Thoracic aorta (tissue), 2 donors: ENCODE measurements around the gene IGFL4. TPM values are rescaled to one million over a fixed set of nuclear protein-coding genes. Genes with fewer than 3 reads are reported as not detected.

Source experiments
- ATAC-seq: fragments of 150-250 bp; one replicate; pipeline ENCODE4 v1.8.0; 2017; ENCODE audit warnings: low read depth; ENCODE audit not compliant: insufficient number of reproducible peaks, low FRiP score
- DNase-seq: peaks from one replicate; pipeline ENCODE4 v3.0.0-alpha.2; 2020; ENCODE audit warnings: low spot score
- H3K27ac ChIP-seq, 2 donors: fragments of 200-600 bp; sonication (generic); 1 replicate in 1 of 2; 2 replicates in 1 of 2; pipeline ENCODE4 v1.5.1; 2016; ENCODE audit warnings: mild to moderate bottlenecking in 2 of 2, moderate library complexity in 2 of 2
- H3K27me3 ChIP-seq: fragments of 200-600 bp; sonication (generic); replicated peaks from 2 replicates; pipeline ENCODE4 v1.6.0; 2016; ENCODE audit warnings: mild to moderate bottlenecking; ENCODE audit not compliant: insufficient read depth
- H3K36me3 ChIP-seq: fragments of 200-600 bp; sonication (generic); one replicate; pipeline ENCODE4 v1.5.1; 2016
- H3K4me1 ChIP-seq, 2 donors: fragments of 200-600 bp; sonication (generic); 1 replicate in 1 of 2; 2 replicates in 1 of 2; pipeline versions ENCODE4 v1.5.1 to v1.6.0; 2016; ENCODE audit warnings: low read depth in 2 of 2, mild to moderate bottlenecking in 1 of 2; ENCODE audit not compliant: control insufficient read depth in 1 of 2
- H3K4me3 ChIP-seq: fragments of 200-600 bp; sonication (generic); 2 replicates; pipeline ENCODE4 v1.5.1; 2016; ENCODE audit warnings: mild to moderate bottlenecking
- H3K9me3 ChIP-seq: fragments of 200-600 bp; sonication (generic); 2 replicates; pipeline ENCODE4 v1.5.1; 2016
- total RNA-seq, 2 donors: library from RNA; depleted of rRNA; stranded (reverse); fragments of >200 nt; gene quantifications; one replicate each; pipeline versions ENCODE4 v1.1.0 to v1.2.3, GENCODE V29; 2016
- TF ChIP-seq, protein P1 (sequence below): fragments of 200-600 bp; sonication (generic); IDR thresholded peaks from one replicate; pipeline ENCODE4 v1.5.1; 2019; ENCODE audit warnings: antibody characterized with exemption

Gene IGFL4
- total RNA-seq, 2 donors from 2014 or later = not detected

DNA sequence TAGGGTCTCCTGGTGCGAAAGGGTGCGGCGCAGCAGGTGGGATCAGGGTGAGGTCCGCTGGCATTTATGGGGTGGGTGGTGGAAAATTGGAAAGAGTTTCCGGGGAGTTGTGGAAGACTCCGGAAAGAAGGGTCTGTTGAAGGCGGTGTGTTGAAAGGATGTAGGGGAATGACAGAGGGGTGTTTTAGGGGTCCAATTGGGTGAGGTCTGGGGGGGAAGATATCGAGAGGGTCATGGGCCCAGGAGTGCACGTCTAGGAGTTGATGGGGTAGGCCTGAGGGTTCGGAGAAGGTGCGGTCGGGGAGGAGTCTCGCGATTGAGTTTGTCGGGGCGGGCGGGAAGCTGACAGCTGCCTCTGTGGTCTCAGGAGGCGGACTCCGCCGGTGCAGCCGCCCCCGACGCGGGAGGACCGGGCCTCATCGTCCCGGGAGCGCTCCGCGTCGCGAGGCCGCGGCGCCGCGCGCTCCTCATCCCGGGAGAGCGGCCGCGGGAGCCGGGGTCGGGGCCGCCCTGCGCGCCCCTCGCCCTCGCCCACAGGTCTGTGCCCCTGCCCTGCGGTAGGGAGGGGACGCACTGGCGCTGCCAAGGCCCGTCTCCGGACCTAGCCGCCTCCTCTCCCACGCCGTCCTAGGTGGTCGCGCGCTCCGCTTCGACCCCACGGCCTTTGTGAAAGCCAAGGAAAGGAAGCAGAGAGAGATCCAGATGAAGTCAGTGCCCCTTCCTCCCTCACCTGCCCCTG lies 24.9 kb downstream of the IGFL4 start:
- DNase-seq (no peak), ATAC-seq (no peak)
- Histone ChIP-seq H3K27me3 (peaks cover 7% of the 10 kb centered on the region), H3K36me3 (no peaks in the 10 kb centered on the region), H3K4me3 (peak overlapping the region; percentile 98), H3K9me3 (no peaks in the 10 kb centered on the region), H3K27ac (no peak overlapping the region), H3K4me1 (peaks cover 19 to 22% of the 10 kb centered on the region in 2 donors)
- TF ChIP-seq, protein P1, sequence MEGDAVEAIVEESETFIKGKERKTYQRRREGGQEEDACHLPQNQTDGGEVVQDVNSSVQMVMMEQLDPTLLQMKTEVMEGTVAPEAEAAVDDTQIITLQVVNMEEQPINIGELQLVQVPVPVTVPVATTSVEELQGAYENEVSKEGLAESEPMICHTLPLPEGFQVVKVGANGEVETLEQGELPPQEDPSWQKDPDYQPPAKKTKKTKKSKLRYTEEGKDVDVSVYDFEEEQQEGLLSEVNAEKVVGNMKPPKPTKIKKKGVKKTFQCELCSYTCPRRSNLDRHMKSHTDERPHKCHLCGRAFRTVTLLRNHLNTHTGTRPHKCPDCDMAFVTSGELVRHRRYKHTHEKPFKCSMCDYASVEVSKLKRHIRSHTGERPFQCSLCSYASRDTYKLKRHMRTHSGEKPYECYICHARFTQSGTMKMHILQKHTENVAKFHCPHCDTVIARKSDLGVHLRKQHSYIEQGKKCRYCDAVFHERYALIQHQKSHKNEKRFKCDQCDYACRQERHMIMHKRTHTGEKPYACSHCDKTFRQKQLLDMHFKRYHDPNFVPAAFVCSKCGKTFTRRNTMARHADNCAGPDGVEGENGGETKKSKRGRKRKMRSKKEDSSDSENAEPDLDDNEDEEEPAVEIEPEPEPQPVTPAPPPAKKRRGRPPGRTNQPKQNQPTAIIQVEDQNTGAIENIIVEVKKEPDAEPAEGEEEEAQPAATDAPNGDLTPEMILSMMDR = no peak

DNA sequence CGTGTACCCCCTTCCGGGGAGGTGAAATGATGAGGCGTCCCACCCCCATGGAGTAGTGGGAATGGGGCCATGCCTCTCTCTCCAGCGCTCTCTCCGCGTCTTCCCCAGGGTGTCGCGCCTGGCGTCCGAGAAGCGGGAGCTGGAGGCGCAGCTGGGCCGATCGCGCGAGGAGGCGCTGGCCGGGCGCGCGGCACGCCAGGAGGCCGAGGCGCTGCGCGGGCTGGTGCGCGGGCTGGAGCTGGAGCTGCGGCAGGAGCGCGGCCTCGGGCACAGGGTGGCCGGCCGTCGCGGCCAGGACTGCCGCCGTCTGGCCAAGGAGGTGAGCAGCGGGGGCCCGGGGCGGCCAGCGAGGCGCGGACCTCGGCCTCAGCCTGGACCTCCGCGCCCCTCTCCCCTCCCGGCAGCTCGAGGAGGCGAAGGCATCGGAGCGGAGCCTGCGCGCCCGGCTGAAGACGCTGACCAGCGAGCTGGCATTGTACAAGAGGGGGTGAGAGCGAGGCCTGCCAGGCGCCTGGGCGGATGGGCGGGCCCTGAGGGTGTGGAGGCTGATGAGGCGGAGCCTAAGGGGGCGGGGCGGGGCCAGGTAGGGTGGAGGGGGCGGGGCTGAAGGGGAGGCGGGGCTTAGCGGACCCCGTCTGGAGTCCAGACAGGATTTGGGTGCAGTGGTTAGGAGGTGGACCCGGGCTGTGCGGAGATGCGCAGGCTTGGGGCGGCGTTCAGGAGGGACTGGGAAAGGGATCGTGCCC lies 25.7 kb downstream of the IGFL4 start:
- H3K4me1 ChIP-seq = peaks cover 19 to 22% of the 10 kb centered on the region in 2 donors
- H3K9me3 ChIP-seq = no peaks in the 10 kb centered on the region
- H3K27me3 ChIP-seq = peaks cover 7% of the 10 kb centered on the region
- DNase-seq (no peak), ATAC-seq (no peak)
- peak overlapping the region; percentile 98 for H3K4me3 ChIP-seq
- H3K36me3 ChIP-seq = no peaks in the 10 kb centered on the region
- TF ChIP-seq, protein P1 = no peak
- H3K27ac ChIP-seq = no peak overlapping the region

DNA sequence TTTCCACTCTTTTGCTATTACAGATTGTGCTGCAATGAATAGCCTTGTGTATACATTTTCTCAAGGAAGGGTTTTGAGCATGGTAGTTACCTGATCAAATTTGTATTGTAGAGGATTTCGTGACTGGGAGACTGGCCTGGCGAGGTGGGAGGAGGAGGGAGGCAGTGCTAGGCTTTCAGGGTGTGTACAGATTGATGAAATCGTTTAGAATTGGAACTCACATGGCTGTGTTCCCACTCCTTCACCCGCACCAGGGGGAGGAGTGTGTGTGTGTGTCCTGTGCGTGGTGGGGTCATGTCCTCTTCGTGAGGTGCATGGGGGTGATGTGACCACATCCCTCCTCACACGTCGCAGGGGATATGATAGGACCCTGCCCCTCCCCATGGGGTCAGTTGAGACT lies 26.3 kb downstream of the IGFL4 start:
- Histone ChIP-seq H3K4me1 (peaks cover 19 to 22% of the 10 kb centered on the region in 2 donors), H3K27ac (no peak overlapping the region), H3K9me3 (no peaks in the 10 kb centered on the region), H3K36me3 (no peaks in the 10 kb centered on the region), H3K27me3 (peaks cover 7% of the 10 kb centered on the region), H3K4me3 (no peak overlapping the region)
- TF ChIP-seq, protein P1 = no peak
- DNase-seq (no peak), ATAC-seq (no peak)

DNA sequence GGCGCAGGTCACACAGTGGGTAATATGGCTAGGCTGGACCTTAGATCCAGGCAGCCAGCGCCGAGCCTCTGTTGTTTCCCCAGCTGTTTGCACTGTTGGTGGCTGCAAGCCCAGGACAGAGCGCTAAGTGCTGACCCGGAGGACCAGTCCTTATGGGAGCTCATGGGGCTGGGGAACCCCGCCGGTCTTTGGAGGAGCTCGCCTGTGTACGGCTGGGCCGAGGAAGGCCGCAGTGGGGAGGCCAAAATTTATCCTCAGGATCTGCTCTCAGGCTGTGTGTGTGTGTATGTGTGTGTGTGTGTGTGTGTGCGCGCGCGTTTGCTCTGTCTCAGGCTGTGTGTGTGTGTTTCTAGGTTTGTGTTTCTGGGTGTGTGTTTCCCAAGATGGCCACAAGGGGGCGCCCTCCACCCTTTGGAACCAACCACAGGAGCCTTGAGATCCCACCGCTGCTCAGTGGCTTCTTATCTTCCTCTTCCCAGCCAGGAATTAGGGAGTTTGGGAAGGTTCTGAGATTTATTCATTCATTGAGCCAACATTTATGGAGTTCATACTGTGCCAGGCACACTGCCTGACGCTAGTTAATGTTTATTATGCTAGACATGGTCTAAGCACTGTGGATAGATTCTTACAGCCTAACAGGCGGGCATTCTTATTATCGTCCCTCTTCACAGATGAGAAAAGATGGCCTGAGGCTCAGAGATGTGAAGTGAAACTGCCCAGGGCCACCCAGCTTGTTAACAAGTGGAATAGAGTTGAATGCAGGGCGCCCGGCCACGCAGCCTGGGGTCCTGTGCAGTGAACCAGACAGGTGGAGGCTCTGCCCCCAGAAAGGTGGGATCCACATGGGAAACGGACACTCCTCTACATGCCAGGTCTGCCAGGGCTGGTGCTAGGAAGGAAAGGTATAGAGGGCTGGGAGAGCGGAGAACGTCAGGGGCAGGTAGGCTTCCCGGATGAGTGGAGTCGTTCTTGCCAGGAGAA lies 31.0 kb downstream of the IGFL4 start:
- Histone ChIP-seq H3K9me3 (no peaks in the 10 kb centered on the region), H3K36me3 (peaks cover 4% of the 10 kb centered on the region), H3K4me3 (no peak overlapping the region), H3K27me3 (peaks cover 7% of the 10 kb centered on the region), H3K4me1 (peaks cover 3 to 4% of the 10 kb centered on the region in 2 donors), H3K27ac (no peak overlapping the region)
- ATAC-seq (no peak), DNase-seq (no peak)
- TF ChIP-seq, protein P1 = peak; percentile 88
